Right kidney (tissue), 9 donors: ENCODE measurements around the gene ARHGAP26.
A peak's percentile ranks its signal among the peaks of the same experiment; 100 is the strongest.

Source experiments
- DNase-seq: peaks from one replicate; pipeline ENCODE4 v3.0.0-alpha.2; 2016
- long read RNA-seq, 8 donors: transcript quantifications; one replicate each; lab custom pipeline, GENCODE V29; 2026

Gene ARHGAP26, protein sequence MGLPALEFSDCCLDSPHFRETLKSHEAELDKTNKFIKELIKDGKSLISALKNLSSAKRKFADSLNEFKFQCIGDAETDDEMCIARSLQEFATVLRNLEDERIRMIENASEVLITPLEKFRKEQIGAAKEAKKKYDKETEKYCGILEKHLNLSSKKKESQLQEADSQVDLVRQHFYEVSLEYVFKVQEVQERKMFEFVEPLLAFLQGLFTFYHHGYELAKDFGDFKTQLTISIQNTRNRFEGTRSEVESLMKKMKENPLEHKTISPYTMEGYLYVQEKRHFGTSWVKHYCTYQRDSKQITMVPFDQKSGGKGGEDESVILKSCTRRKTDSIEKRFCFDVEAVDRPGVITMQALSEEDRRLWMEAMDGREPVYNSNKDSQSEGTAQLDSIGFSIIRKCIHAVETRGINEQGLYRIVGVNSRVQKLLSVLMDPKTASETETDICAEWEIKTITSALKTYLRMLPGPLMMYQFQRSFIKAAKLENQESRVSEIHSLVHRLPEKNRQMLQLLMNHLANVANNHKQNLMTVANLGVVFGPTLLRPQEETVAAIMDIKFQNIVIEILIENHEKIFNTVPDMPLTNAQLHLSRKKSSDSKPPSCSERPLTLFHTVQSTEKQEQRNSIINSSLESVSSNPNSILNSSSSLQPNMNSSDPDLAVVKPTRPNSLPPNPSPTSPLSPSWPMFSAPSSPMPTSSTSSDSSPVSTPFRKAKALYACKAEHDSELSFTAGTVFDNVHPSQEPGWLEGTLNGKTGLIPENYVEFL
- long read RNA-seq, donor 1, partial matches to known transcripts = 0 of 1 reads
- long read RNA-seq, donor 1, other reads (novel, unspliced or antisense) = 0 of 1 reads
- long read RNA-seq, donor 2 = 0 reads
- long read RNA-seq, donor 3 = 0 reads
- long read RNA-seq, donor 4 = 0 reads
- long read RNA-seq, donor 5 = 0 reads
- long read RNA-seq, donor 6 = 0 reads
- long read RNA-seq, donor 7 = 0 reads
- long read RNA-seq, donor 8 = 0 reads

DNA sequence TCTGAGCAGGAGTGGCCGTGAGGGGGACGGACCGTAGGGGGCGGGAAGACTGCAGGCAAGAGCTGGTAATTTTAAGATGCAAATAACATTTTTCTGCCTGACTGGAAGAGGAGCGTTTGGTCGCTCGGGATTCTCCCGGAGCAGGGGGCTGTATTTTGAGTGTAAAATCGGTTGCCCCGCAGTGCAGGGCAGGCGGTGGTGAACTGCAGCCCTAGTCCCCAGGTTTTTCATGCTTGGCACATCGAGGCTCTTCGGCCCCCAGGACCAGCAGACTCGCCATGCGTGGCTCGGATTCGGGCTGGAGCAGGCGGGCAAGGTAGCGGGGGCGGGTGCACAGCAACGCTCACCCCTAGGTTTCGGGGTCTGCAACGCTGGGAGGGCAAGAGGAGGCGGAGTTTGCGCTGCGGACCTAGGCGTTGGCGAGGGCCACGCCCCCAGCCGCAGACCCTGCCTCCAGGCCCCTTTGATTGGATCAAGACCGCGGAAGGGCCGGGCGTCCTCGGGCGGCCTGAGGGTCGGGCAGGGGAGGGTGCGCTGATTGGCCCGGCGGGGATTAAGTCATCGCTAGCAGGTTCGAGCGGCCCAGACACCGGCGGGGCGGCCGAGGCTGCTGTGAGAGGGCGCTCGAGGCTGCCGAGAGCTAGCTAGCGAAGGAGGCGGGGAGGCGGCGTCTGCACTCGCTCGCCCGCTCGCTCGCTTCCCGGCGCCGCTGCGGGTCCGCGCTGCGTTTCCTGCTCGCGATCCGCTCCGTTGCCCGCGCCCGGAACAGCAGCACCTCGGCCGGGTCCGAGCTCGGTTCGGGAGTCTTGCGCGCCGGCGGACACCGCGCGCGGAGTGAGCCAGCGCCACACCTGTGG, at the start of gene ARHGAP26:
ARHGAP26 (plus strand) TSS at position 585 of the 857 bp plus-strand sequence. CDS start 385 bp downstream, outside the sequence.
- peak; percentile 95 for DNase-seq

DNA sequence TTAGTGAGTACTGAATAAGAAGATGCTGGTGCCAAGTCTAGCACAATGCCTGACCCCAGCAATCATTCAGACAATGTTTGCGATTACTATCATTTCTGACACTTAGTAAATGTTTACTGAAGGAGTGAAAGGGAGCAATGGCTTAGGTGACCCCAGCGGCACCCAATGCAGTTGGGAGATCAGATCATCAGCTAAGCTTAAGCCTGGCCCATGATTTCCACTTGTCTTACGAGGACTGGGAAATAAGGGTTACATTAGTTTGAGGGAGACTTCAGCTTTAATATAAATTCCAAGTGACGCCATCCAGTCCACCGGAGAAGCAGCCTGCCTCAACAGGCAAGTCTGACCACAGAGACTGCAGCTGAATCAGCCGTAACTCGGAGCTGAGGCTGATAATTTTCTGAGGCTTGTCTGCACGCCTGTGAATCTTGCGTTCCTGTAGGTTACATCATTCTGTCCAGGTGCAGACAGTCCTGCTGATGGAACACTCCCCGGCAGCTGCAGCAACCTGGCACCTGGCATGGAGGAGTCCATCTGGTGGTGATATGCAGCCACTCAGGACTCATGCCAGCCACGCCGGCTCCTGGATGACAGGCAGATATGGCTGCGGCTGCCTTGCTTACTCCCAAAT, 49.4 kb upstream of the ARHGAP26 start:
- DNase-seq = no peak

DNA sequence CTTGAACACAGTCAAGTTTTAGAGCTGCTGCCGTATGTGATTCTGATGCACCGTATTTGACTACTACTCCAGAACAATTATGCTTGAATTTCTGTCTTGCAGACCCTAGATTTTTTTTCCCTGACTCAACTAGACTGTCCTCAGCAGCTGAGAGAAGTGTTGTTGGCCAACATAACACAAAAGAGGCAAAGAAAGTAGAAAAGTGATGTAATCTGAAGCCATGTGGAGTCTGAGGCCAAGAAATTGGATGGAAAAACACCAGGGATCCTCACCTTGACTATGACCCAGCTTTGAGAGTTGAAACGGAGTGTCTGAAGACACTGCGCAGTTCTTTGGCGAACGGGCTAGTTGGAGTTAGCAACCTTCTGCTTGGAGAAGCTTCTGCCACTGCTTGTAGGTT, 48.0 kb upstream of the ARHGAP26 start:
- no peak for DNase-seq

DNA sequence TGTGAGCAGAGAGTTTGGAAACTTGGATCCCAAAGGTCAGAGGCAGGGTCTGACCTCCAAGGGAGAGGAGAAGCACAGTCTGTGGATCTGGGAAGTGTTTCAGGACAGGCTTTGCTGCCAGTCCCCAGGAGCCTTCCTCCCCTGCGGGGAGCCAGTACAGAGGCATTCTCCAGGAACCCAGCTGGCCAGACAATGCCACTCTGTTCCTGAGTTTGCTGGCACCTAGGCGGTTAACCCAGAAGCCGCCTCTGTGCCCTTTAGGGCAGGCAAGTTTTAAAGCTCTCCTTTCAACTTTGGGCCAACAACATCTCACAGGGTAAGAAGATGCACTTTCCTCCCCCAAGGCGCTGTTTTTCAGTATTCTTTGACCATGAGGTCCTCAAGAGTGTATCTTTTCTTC, 47.3 kb upstream of the ARHGAP26 start:
- DNase-seq = no peak

DNA sequence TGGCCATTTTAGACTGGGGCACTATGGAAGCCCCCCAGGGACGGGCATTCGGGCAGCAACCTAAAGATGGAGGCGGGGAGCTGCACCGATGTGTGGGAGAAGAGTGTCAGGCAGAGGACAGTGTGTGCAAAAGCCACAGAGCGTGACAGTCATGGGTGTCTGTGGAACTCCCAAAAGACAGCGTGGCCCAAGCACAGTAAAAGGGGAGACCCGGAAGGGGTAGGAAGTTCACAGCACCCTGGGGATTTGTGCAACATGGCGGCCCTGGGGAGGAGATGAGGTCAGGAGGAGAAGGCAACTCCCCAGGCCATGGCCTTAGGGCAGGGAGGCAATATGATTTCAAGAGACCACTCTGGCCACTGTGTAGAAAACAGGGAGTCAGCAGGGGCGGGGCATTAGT, 45.4 kb upstream of the ARHGAP26 start:
- no peak for DNase-seq

DNA sequence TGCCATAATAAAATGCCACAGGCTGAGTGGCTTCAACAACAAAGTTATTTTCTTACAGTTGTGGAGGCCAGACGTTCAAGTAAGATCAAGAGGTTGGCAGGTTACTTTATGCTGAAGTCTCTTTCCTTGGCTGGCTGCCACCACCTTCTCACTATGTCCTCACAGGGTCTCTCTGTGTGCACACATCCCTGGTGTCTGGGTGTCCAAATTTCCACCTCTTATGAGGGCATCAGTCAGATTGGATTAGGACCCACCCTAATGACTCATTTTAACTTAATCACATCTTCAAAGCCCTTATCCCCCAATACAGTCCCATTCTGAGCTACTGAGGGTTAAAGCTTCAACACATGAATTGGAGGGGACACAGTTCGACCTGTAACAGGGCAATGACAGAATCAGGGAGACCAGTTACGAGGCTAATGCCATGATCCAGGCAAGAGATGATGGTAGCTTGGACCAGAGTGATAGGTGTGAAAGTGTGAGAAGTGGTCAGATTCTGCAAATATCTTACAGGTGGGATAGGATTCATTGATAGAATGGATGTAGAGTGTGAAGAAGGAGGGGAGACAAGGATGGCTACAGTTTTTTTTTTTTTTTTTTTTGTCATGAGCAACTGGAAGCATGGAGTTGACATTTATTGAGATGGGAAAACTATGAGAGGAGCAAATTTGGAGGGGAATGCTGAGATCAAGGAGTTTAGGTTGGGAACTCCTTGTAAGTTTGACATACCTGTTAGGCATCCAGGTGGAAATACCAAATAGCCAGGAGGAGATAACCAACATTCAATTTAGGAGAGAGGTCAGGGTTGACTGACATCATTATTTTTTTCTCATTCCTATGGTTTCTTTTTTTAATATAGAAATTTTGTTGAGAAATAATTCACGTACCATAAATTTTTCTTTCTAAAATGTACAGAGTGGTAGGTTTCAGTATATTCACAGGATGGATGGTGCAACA, 44.7 kb upstream of the ARHGAP26 start:
- DNase-seq = no peak

DNA sequence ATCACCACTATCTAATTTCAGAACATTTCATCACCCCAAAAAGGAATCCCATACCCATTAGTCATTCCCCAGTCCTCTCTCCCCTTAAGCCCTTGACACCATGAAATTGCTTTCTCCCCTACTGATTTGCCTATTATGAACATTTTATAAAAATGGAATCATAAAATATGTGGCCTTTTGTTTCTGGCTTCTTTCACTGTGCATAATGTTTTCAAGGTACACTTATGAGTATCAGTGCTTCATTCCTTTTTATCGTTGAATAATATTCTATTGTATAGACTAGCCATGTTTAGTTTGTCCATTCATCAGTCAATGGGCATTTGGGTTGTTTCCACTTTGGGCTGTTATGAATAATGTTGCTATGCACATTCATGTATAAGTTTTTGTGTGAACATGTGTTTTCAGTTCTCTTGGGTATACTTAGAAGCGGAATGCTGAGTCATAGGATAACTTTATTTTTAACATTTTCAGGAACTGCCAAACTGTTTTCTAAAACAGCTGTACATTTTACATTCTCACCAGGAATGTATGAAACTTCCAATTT, 43.9 kb upstream of the ARHGAP26 start:
- no peak for DNase-seq

DNA sequence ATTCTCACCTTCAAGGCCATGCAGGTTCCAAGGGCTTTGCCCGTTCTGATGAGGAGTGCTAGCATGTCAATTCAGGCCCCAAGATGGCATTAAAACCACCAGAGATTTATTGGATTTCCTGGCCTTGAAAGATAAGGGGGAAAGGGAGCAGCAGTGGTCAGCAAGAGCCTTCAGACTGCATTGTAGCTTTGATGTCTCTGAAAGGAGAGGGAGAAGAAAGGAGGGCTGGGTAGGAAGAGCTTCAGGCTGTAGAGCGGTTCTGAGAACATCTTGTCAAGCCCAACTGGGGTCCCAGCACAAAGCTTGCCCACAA, 42.5 kb upstream of the ARHGAP26 start:
- no peak for DNase-seq

DNA sequence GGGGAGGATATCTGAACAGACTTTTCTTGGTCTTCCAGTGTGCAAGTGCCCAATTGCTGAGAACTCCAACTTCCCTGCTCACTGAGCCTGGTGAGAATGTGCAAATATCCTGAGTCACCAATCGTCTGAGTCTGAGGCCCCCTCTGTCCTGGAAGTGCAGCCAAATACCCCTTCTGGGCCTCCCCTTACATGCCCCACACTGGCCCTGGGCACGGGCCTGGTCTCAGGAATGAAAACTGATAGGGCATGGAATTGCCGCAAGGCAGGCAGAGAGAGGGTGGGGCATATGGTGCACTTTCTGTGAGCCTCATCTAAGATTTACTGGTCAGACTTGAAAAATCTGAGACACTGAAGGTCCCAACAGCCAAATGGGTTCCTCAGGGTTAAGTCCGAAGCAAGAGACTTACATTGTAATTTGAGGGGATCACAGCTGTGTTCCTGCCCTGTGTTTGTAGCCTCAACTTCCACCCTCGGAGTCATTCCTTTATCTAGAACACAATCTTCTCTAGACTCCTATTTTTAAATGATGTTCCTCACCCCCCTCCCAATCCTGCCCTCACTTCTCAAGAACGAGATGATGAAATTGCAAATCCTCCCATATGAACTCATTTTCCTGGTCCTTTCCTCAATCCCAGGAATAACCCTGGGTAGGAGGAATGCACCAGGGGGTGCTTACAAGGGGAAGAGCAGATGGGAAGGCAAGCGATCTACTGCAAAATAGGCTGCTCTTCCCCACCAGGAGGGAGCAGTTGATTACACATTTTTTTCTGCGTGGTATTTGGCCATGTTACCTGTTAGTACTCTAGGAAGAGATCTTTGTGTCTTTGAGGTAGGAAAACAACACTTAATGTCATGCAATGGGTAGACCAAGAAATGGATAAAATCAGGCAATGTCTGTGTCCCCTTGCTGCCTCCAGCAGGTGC, 34.6 kb upstream of the ARHGAP26 start:
- no peak for DNase-seq

DNA sequence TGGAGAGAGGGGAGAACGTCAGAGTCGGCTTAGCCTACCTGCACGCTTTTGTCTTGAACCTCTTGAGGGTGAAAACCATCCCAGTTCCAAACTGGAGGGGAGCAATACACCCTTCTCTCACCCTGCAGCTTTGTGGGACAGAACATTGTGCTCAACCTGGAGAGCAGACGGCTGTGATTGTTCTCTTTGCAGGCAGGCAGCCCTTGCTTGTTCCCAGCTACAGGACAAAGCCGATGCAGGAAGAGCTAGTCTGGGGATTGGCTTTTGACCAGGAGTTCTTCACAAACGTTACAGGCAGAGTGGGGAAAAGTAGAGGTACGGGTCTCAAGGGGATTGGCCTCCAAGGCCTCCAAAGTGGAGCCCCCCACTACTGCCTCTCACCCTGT, 33.9 kb upstream of the ARHGAP26 start:
- DNase-seq = no peak

DNA sequence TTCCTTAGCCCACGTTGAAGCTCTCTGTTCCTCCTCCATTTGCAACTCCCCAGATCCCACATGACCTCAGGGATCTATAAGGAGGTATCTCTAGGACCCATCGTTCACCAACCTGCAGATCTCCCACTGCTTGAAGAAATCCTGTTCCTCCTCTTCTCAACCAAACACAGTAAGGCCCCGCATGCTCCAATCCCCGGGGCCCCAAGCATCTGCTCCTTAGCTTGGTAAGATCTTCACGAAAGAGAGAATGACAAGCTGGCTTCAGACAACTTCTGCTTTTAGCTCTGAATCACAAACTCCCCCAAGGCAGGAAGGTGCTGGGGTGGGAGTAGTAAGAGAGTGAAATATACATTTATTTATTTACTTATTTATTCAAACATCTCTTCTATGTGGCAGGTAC, 33.0 kb upstream of the ARHGAP26 start:
- DNase-seq = no peak

DNA sequence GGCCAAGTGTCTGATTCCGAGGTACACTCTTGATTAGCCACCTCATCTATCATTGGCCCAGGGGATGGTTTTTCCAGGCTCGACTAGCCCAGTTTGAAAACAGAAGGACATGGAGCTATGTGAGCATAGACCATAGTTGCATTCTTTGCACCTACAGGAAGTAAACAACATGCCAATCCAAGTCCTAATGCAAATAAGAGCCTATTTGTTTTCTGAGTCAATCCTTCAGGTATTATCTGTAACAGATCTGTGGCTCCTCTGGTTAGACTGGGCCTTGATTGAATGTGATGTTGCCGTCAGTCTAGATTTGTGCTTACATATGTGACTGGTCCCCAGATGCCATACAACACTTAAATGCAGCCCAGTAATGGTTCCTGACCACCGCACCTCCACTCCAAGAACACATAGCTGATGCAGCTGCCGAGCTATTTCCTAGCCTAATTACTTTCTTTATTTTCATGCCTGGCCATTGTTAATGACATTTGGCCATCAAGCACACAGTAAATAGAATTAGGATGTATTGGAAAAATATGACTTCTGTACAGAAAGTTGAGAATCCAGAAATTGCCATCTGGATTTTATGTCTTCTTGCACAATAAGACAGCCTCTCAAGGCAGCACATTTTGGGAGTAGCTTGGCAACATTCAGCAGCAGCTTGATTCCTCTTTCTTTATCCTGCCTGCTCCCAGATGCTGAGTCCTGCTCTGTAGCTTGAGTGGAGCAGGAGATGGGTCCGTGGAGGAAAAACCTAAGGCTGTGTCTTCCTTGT, 29.5 kb upstream of the ARHGAP26 start:
- no peak for DNase-seq

DNA sequence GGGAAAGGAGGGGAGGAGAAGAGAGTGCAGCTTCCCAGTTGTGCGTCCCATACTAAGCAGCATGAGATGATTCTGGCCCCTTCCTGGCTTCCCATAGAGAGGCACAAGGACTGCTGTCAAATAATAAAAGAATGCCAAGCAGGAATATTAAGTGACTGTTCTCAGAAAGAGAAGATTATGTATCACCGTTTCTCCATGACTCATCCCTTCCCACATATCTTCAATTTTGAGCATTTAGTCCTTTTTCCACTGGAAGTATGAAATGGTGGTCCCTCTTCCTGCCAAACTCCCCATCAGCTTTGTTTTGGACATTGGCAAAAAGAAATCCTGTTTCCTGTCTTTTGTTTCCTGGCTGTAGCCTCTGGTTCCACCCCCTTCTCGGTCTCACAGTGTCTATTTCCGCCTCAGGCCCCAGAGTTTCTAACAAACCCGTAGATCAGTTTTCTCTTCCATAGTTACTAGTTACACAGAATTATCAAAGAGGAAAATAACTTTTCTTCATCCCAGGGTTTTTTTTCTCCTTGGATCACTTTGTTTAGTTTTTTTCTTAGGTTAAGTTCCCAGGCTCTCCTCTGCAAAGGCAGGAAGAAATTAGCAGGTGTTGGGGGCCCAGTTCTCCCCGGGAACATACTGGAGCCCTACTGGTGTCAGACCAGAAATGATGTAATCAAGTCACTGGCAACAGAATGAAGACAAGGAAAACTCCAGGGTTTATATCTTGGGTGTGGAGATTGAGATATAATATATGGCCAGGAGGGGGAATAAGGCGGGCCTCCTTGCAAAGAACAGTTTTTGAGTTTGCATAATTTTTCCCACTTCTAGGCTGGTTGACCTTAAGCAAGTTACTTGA, 26.4 kb upstream of the ARHGAP26 start:
- DNase-seq = no peak

DNA sequence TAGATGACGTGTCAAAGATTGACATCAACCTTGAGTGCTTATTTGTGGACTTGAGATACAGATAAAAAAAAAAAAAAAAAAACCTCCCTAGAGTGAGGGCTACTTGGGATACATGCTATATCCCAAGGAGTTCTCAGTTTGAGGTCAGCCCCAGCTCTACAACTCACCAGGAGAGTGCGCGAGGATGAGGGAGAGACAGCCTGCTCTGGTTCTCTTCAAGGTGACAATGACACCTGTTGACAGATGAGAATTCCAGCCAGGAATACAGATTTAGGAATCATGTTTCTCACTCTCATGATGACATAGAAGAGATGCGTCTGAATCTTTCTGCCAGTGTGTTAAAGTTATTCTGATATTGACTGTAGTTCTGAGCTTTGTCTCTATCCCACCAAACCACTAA, 24.9 kb upstream of the ARHGAP26 start:
- no peak for DNase-seq

DNA sequence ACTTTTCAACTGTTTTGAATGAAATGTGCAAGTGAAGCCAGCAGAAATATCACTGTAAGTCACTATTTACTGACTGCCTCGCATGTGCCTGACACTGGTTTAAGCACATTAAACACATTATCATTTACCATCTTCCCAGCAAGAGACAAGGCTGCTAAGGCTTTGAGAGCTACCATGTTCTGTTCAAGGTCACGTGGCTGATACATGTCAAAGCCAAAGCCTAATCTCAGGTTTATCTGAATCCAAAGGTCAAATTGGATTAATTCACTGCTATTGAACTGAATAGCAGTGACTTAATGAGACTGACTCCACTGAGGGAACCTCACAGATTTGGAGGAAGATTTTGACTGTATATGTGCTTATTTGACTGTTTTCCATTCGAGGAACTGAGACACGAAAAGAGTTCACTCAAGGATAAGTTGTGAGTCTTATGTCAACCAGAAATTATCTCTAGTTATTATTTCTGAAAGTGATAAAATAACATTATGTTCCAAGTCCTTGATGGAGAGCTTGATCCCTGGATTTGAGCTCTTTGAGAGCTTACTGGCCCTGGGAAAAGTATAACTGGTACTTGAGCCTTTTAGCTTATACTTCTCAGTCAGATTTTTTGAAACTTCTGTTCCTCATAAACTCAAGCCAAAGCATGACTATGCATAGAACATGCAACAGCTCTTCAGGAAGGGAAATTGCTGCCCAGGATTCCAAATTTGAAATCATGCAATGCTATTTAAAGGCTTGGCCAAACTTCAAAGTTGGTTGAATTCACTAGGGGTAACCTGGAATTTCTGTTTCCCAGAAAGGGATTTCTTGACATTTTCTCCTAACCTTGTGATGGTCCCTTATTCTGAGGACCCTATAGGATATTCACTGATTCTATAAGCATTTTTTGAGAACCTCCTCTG, 23.4 kb upstream of the ARHGAP26 start:
- DNase-seq = no peak

DNA sequence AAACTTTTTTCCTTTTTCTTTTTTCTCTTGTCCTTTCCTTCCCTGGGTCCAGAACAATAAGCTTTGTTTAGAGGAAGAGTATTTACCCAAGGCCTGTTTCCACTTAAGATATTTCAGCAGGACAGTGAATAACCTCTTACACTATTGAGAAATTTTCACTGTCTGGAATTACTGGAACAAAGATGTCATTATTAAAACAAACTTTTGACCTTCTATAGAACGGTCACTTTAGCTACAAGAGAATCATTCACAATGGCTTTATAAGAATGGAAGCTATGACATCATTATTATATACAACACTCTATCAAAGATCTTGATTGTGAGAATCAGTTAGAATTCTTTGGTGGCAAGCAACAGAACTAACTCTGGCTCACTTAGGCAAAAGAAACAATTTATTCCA, 22.0 kb upstream of the ARHGAP26 start:
- no peak for DNase-seq
